ENCODE measurements around the gene FAXDC2. TPM values are rescaled to one million over a fixed set of nuclear protein-coding genes. Genes with fewer than 3 reads are reported as not detected.
A peak's percentile ranks its signal among the peaks of the same experiment; 100 is the strongest.

The FAXDC2 gene
- total and polyA plus RNA-seq, 10 donors: 2.3 to 34.8 (median 19.5) TPM

DNA sequence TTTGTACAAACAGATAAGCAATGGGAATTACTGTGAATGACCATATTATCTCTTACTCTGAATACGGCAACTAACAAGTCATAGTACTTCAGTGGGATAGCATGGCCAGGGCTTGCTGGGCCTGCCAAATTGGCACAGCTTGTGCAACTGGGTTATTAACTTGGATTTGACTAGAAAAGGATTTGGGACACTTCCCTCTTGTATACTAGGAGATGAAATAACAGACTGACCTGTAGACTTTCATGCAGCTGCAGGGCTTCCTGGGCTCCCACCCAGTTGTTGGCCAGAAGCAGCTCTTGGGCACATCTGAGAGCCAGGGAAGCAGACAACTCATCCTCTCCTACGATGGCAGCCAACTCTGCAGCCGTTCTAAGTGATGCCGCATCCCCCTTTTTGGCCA, 47.8 kb upstream of the FAXDC2 start:
- TF ChIP-seq CTCF (IDR thresholded peaks at IDR 0.05 in 8 of 11, conservative IDR thresholded peaks at IDR 0.05 in 3 of 11) (no peak), POLR2AphosphoS5 (IDR thresholded peaks at IDR 0.05) (no peak)
- peaks cover 9 to 100% (median 88%) of the 10 kb centered on the region in 6 donors for H3K36me3 ChIP-seq
- H3K9me3 ChIP-seq: no peaks in the 10 kb centered on the region
- WGBS, 5 donors: 96 to 100% (median 98%) methylated on average over 4 of the region's 4 CpGs
- no peak overlapping the region for H3K27ac ChIP-seq
- DNase-seq: no peak
- intact Hi-C loops (cut with DNase I; ENCODE audit: low total_unique reads): no loop called here
- H3K4me3 ChIP-seq: no peak overlapping the region
- H3K4me1 ChIP-seq: no peaks in the 10 kb centered on the region
- H3K27me3 ChIP-seq (replicated peaks in 1 of 7): no peaks in the 10 kb centered on the region

- no peaks in the 10 kb centered on the region for H3K27me3 ChIP-seq (replicated peaks in 1 of 7)
- intact Hi-C loops (cut with DNase I; ENCODE audit: low total_unique reads): no loop called here
- H3K9me3 ChIP-seq: no peaks in the 10 kb centered on the region
- no peaks in the 10 kb centered on the region for H3K4me1 ChIP-seq
- no peak overlapping the region for H3K4me3 ChIP-seq
- no peak for DNase-seq
- TF ChIP-seq POLR2A (IDR thresholded peaks at IDR 0.05) (no peak), CTCF (IDR thresholded peaks at IDR 0.05 in 8 of 11, conservative IDR thresholded peaks at IDR 0.05 in 3 of 11) (no peak), POLR2AphosphoS5 (IDR thresholded peaks at IDR 0.05) (no peak)
- H3K27ac ChIP-seq: peak overlapping the region in 4 of 8 donors; percentile 10 to 61 (median 32)
- H3K36me3 ChIP-seq: peaks cover 6 to 100% (median 88%) of the 10 kb centered on the region in 6 donors
Observed at GRCh38 chr5:154896562-154897165, 46.3 kb upstream of the FAXDC2 start.

GRCh38 chr5:154895606-154896561, 45.5 kb upstream of the FAXDC2 start:
- Histone ChIP-seq H3K4me3 (peak overlapping the region in 2 of 8 donors; percentile 8 to 19), H3K27ac (peak overlapping the region in 5 of 8 donors; percentile 10 to 61 (median 31)), H3K4me1 (no peaks in the 10 kb centered on the region), H3K27me3 (replicated peaks in 1 of 7) (no peaks in the 10 kb centered on the region), H3K9me3 (no peaks in the 10 kb centered on the region), H3K36me3 (peaks cover 6 to 100% (median 88%) of the 10 kb centered on the region in 6 donors)
- no peak for TF ChIP-seq POLR2A (IDR thresholded peaks at IDR 0.05)
- 64 to 84% (median 81%) methylated on average over 14 of the region's 14 CpGs for WGBS, 5 donors
- no peak for DNase-seq
- intact Hi-C loops (cut with DNase I; ENCODE audit: low total_unique reads): no loop called here

DNA sequence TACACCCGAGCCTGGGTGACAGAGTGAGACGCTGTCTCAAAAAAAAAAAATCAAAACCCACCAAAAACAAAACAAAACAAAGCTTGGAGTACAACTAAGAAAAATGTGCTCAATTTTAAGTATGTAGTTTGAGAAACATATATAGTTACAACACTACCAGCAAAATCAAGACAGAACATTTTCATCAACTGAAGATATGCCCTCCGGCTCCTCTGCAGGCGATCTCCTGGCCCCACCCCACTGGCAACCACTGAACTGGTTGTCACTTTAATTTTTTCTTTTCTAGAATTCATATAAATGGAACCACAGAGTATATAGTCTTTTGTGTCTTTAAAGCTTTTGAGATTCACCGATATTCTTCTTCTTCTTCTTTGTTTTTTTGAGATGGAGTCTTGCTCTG, 43.0 kb upstream of the FAXDC2 start:
- intact Hi-C loops (cut with DNase I; ENCODE audit: low total_unique reads): no loop called here
- TF ChIP-seq POLR2A (IDR thresholded peaks at IDR 0.05) (no peak), CTCF (IDR thresholded peaks at IDR 0.05 in 8 of 11, conservative IDR thresholded peaks at IDR 0.05 in 3 of 11) (no peak), POLR2AphosphoS5 (IDR thresholded peaks at IDR 0.05) (no peak)
- H3K9me3 ChIP-seq: peaks cover 0 to 6% (median under 1%) of the 10 kb centered on the region in 8 donors
- WGBS, 5 donors: 76 to 91% (median 88%) methylated on average over 5 of the region's 5 CpGs
- no peak overlapping the region for H3K27ac ChIP-seq
- no peaks in the 10 kb centered on the region for H3K4me1 ChIP-seq
- H3K27me3 ChIP-seq (replicated peaks in 1 of 7): no peaks in the 10 kb centered on the region
- no peak overlapping the region for H3K4me3 ChIP-seq
- DNase-seq: no peak
- peaks cover 4 to 100% (median 88%) of the 10 kb centered on the region in 6 donors for H3K36me3 ChIP-seq
